ENCODE measurements around the gene SUFU.

The SUFU gene

GRCh38 chr10:102617816-102618215 lies 114.0 kb downstream of the SUFU start:
- DNase-seq (ENCODE audit: insufficient read length, low spot score) = no peak
- TF ChIP-seq SPI1 (IDR thresholded peaks at IDR 0.05; ENCODE audit: low read depth, low read length) (no peak), POLR2AphosphoS5 (IDR thresholded peaks at IDR 0.05; ENCODE audit: low read depth, low read length) (no peak), TAF1 (IDR thresholded peaks at IDR 0.05; ENCODE audit: low read depth, low read length) (no peak), POLR2A (IDR thresholded peaks at IDR 0.05; ENCODE audit: low read depth, low read length) (no peak)
- no peak for FAIRE-seq

DNA sequence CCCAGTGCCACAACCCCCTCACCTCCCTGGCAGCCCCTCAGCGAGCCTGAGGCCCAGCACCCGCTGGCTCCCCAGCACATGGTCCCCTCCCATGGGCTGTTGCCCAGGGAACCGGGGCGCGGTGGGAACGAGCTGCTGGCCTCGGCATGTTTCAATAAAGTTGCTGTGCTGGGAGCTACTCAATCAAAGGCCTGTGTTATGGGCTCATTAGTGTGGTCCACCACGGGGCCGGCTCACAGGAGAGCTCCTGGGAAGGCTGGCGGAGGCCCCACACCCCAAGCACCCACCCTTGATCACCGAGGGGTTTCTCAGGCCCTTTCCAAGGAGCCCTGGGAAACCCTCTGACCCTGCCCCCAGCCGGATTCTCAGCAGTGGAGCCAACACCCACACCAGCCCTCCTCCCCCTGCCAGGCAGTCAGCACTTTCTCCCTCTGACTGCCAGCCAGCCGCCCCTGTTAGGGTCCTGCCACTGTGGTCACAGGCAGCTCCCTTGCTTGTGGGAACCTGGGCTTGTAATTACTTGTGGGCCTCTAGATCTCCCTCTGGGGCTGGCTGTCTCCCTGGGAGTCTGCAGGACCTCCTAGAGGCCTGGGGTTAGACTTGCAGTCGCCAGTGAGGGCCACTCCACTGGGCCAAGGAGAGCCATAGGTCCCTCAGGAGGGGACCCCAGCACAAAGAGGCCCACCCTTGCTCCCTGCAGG lies 115.7 kb downstream of the SUFU start:
- no peak for TF ChIP-seq PAX5 (IDR thresholded peaks at IDR 0.05; ENCODE audit: insufficient read depth, low read length, severe bottlenecking)
- TF ChIP-seq SPI1 (IDR thresholded peaks at IDR 0.05; ENCODE audit: low read depth, low read length) = no peak
- FAIRE-seq (no peak), DNase-seq (ENCODE audit: insufficient read length, low spot score) (no peak)

GRCh38 chr10:102620138-102620590 lies 116.4 kb downstream of the SUFU start:
- TF ChIP-seq POU2F2 (IDR thresholded peaks at IDR 0.05; ENCODE audit: low read depth, low read length) = no peak
- DNase-seq (ENCODE audit: insufficient read length, low spot score) (no peak), FAIRE-seq (no peak)

DNA sequence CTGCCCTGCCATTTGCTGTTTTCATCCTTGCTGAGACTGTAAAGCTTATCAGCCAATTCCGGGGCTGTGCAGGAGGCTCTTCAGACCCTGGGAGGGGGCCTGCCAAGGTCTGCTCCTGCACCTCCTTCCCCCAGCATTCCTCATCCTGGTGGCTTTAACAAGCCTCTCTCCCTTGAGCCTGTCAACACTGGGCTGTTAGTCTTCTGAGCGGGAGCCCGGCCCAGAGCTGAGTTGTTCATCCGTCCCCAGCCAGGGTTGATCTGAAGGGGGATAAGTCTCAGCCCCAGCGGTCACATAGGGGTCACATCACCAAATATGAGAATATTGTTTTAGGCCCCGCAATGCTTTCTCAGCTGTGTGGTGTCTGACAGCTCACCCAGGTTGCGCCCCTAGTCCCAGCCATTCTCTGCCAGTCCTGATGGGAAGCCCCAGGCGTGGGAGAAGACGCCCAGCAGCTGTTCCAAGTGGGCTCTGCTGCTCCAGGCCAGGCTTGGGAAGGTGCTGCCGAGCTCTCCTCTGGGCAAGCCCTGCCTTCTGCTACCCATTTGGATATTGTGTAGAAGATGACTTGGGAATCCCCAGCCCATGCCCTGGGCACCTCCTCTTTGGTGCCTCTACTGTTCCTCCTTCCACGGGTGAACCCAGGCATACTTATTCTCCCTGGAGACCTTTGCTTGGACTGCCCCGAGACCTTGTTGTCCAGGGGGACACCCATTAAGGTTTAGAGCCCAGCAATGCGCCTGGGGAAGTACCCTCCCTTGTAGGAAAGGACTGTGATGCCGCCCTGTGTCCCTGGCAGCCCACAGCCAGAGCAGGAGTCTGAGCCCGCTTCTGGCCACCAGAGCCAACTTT lies 117.0 kb downstream of the SUFU start:
- DNase-seq (ENCODE audit: insufficient read length, low spot score) (no peak), FAIRE-seq (no peak)
- TF ChIP-seq POLR2A (IDR thresholded peaks at IDR 0.05; ENCODE audit: low read depth, low read length) (no peak), SPI1 (IDR thresholded peaks at IDR 0.05; ENCODE audit: low read depth, low read length) (no peak), POLR2AphosphoS5 (IDR thresholded peaks at IDR 0.05; ENCODE audit: low read depth, low read length) (no peak), TAF1 (IDR thresholded peaks at IDR 0.05; ENCODE audit: low read depth, low read length) (no peak), PAX5 (IDR thresholded peaks at IDR 0.05; ENCODE audit: insufficient read depth, low read length, severe bottlenecking) (no peak), POU2F2 (IDR thresholded peaks at IDR 0.05; ENCODE audit: low read depth, low read length) (no peak)

DNA sequence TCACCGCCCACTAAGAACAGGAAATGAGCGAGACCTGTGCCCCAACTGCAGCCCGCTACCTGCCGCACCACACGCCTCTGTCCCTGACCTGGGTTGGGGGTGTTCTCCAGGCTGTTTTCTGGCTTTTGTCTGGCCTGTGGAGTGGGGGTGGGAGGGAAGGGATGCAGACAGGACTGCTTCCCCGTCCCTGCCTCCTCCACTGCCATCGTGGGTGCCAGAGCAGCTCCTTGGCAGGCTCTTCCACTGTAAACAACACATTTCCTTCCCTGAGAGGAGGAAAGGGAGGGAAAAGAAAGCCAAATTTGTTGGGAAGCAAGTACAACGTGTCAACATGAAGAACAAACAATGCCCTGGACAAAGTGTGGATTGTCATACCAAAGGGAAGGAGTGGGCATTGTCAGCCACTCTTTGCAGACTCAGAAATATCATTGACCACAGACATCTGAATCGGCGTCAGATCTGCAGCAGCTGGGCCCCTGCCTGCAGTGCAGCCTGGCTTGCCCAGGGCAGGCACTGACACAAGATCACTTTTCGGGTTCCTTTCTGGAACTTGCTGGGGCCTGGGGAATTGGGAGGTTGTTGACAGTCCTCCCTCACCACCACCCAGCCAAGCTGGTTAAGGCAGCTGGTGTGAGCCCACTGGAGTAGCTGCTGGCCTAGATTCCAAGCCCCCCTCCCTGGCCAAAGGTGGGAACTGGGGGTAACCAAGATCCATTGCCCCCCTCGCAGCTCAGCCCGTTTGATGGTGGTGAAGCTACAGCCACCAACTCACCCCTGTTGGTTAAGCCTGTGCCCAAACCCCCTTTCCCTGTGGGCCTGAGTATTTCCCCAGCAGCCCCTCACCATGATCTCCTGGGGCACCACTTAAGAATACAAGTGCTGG lies 117.9 kb downstream of the SUFU start:
- FAIRE-seq = no peak
- no peak for TF ChIP-seq POLR2A (IDR thresholded peaks at IDR 0.05; ENCODE audit: low read depth, low read length)
- TF ChIP-seq POU2F2 (IDR thresholded peaks at IDR 0.05; ENCODE audit: low read depth, low read length) = no peak
- TF ChIP-seq POLR2AphosphoS5 (IDR thresholded peaks at IDR 0.05; ENCODE audit: low read depth, low read length) = no peak
- no peak for TF ChIP-seq PAX5 (IDR thresholded peaks at IDR 0.05; ENCODE audit: insufficient read depth, low read length, severe bottlenecking)
- TF ChIP-seq TAF1 (IDR thresholded peaks at IDR 0.05; ENCODE audit: low read depth, low read length) = no peak
- no peak for TF ChIP-seq SPI1 (IDR thresholded peaks at IDR 0.05; ENCODE audit: low read depth, low read length)
- DNase-seq (ENCODE audit: insufficient read length, low spot score) = no peak

DNA sequence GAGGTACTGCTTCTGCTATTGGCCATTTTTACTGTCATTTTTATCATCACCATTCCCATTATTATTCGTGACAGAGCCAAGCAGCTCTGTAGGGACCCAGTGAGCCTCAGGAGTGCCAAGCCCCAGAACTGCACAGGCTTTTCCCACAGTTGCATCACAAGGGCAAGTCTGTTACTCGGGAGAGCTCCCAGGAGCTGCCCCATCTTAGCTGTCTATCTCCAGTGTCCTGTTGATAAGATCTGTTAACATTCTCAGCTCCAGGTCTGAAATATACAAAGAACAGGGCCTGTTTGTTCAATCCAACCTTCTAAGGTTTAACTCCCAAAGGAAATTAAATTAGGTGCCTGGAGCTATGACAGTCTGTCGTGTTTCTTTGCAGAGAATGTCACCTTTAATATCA lies 120.3 kb downstream of the SUFU start:
- DNase-seq (ENCODE audit: insufficient read length, low spot score) (no peak), FAIRE-seq (no peak)
- no peak for TF ChIP-seq POU2F2 (IDR thresholded peaks at IDR 0.05; ENCODE audit: low read depth, low read length)
- TF ChIP-seq PAX5 (IDR thresholded peaks at IDR 0.05; ENCODE audit: insufficient read depth, low read length, severe bottlenecking) = no peak
- no peak for TF ChIP-seq POLR2A (IDR thresholded peaks at IDR 0.05; ENCODE audit: low read depth, low read length)
- TF ChIP-seq POLR2AphosphoS5 (IDR thresholded peaks at IDR 0.05; ENCODE audit: low read depth, low read length) = no peak
- TF ChIP-seq SPI1 (IDR thresholded peaks at IDR 0.05; ENCODE audit: low read depth, low read length) = no peak
- no peak for TF ChIP-seq TAF1 (IDR thresholded peaks at IDR 0.05; ENCODE audit: low read depth, low read length)

GRCh38 chr10:102624751-102625645 lies 121.2 kb downstream of the SUFU start:
- FAIRE-seq (no peak), DNase-seq (ENCODE audit: insufficient read length, low spot score) (no peak)
- TF ChIP-seq POU2F2 (IDR thresholded peaks at IDR 0.05; ENCODE audit: low read depth, low read length) (no peak), PAX5 (IDR thresholded peaks at IDR 0.05; ENCODE audit: insufficient read depth, low read length, severe bottlenecking) (no peak), POLR2AphosphoS5 (IDR thresholded peaks at IDR 0.05; ENCODE audit: low read depth, low read length) (no peak), POLR2A (IDR thresholded peaks at IDR 0.05; ENCODE audit: low read depth, low read length) (no peak), SPI1 (IDR thresholded peaks at IDR 0.05; ENCODE audit: low read depth, low read length) (no peak), TAF1 (IDR thresholded peaks at IDR 0.05; ENCODE audit: low read depth, low read length) (no peak)

- no peak for TF ChIP-seq TAF1 (IDR thresholded peaks at IDR 0.05; ENCODE audit: low read depth, low read length)
- TF ChIP-seq POLR2A (IDR thresholded peaks at IDR 0.05; ENCODE audit: low read depth, low read length) = no peak
- no peak for TF ChIP-seq POLR2AphosphoS5 (IDR thresholded peaks at IDR 0.05; ENCODE audit: low read depth, low read length)
- no peak for TF ChIP-seq POU2F2 (IDR thresholded peaks at IDR 0.05; ENCODE audit: low read depth, low read length)
- TF ChIP-seq PAX5 (IDR thresholded peaks at IDR 0.05; ENCODE audit: insufficient read depth, low read length, severe bottlenecking) = no peak
- TF ChIP-seq SPI1 (IDR thresholded peaks at IDR 0.05; ENCODE audit: low read depth, low read length) = no peak
- FAIRE-seq (no peak), DNase-seq (ENCODE audit: insufficient read length, low spot score) (no peak)
These were observed 122.4 kb downstream of the SUFU start for GRCh38 chr10:102626026-102626685.

Measured in GM12891 (cell line).